Measurements from ENCODE around the gene PAX7.

DNA sequence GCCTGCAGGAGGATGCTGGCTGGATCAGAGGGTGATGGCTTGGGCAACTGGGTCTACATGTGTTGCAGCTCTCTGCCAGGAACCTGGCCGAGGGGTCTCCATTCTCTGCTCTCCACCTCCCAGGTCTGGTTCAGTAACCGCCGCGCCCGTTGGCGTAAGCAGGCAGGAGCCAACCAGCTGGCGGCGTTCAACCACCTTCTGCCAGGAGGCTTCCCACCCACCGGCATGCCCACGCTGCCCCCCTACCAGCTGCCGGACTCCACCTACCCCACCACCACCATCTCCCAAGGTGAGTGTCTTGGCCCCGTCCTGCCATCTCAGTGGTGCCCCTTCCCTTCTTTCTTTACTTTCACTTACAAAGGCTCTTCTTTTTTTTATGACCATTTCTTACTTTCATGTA lies 69.9 kb downstream of the PAX7 start:
- TF ChIP-seq EP300 (IDR thresholded peaks at IDR 0.05): no peak
- TF ChIP-seq, protein P1, sequence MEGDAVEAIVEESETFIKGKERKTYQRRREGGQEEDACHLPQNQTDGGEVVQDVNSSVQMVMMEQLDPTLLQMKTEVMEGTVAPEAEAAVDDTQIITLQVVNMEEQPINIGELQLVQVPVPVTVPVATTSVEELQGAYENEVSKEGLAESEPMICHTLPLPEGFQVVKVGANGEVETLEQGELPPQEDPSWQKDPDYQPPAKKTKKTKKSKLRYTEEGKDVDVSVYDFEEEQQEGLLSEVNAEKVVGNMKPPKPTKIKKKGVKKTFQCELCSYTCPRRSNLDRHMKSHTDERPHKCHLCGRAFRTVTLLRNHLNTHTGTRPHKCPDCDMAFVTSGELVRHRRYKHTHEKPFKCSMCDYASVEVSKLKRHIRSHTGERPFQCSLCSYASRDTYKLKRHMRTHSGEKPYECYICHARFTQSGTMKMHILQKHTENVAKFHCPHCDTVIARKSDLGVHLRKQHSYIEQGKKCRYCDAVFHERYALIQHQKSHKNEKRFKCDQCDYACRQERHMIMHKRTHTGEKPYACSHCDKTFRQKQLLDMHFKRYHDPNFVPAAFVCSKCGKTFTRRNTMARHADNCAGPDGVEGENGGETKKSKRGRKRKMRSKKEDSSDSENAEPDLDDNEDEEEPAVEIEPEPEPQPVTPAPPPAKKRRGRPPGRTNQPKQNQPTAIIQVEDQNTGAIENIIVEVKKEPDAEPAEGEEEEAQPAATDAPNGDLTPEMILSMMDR (IDR thresholded peaks at IDR 0.05): no peak
- no peak for TF ChIP-seq POLR2A (IDR thresholded peaks at IDR 0.05)
